Cardiac muscle cell (in vitro differentiated cells and primary cell): Measurements from ENCODE around the gene HAT1. TPM values are rescaled to one million over a fixed set of nuclear protein-coding genes. Genes with fewer than 3 reads are reported as not detected.
"Not testable (repeated sequence)": the region's sequence is repeated elsewhere in the genome, so short reads cannot be mapped to it uniquely, and the experiment has no call there.

ENCODE experiments used
- DNase-seq, 2 donors: peaks; one replicate each; pipeline versions ENCODE4 v3.0.0 to v3.0.0-alpha.2; 2010 to 2017; ENCODE audit warnings: low read depth in 1 of 2, low spot score in 1 of 2
- H3K27ac ChIP-seq: fragments of 200-600 bp; sonication (generic); 2 replicates; pipeline ENCODE4 v1.5.1; 2016
- H3K27me3 ChIP-seq: fragments of 200-600 bp; sonication (generic); 2 replicates; pipeline ENCODE4 v1.6.0; 2016; ENCODE audit warnings: control low read depth
- H3K36me3 ChIP-seq: fragments of 200-600 bp; sonication (generic); 2 replicates; pipeline ENCODE4 v1.5.1; 2016; ENCODE audit warnings: control low read depth
- H3K4me1 ChIP-seq: fragments of 200-600 bp; sonication (generic); 2 replicates; pipeline ENCODE4 v1.8.1; 2017; ENCODE audit warnings: low read depth, mild to moderate bottlenecking, mixed run types
- H3K4me3 ChIP-seq: fragments of 200-600 bp; sonication (generic); 2 replicates; pipeline ENCODE4 v1.5.1; 2016; ENCODE audit warnings: mild to moderate bottlenecking
- H3K9me3 ChIP-seq: fragments of 200-600 bp; sonication (generic); 2 replicates; pipeline ENCODE4 v1.5.1; 2017; ENCODE audit warnings: low read depth, mild to moderate bottlenecking, control low read depth
- CTCF ChIP-seq: IDR thresholded peaks from 2 replicates; pipeline ENCODE4 v1.5.1; 2012; ENCODE audit warnings: low read depth, mild to moderate bottlenecking, low read length
- polyA plus RNA-seq: library from polyadenylated mRNA; unstranded; fragments of >200 nt; fragmentation: Nextera tagmentation; extraction: Ambion mirVana; gene quantifications from 2 replicates; pipeline ENCODE4 v1.2.1, GENCODE V29; 2016
- total RNA-seq: library from RNA; depleted of rRNA; stranded (reverse); fragments of >200 nt; gene quantifications from 2 replicates; pipeline ENCODE4 v1.2.3, GENCODE V29; 2016

HAT1 gene
- total and polyA plus RNA-seq, 2 experiments from 2014 or later, result 30.7 to 84.0 TPM

GRCh38 chr2:171893196-171893823 lies 29.0 kb upstream of the HAT1 start:
- no peak for TF ChIP-seq CTCF
- Histone ChIP-seq H3K9me3 (no peaks in the 10 kb centered on the region), H3K27me3 (no peaks in the 10 kb centered on the region), H3K27ac (peak overlapping the region; percentile 5), H3K36me3 (peaks cover 5% of the 10 kb centered on the region), H3K4me1 (peaks cover 6% of the 10 kb centered on the region), H3K4me3 (peak overlapping the region; percentile 71)
- DNase-seq, result no peak

- no peaks in the 10 kb centered on the region for H3K9me3 ChIP-seq
- H3K36me3 ChIP-seq, result peaks cover 5% of the 10 kb centered on the region
- peak; percentile 88 to 95 for DNase-seq
- peak within 1 kb of the TSS; percentile 71 for H3K4me3 ChIP-seq
- TF ChIP-seq CTCF, result no peak
- H3K4me1 ChIP-seq, result peaks cover 6% of the 10 kb centered on the region
- no peaks in the 10 kb centered on the region for H3K27me3 ChIP-seq
- H3K27ac ChIP-seq, result peak within 1 kb of the TSS; percentile 46
These were observed 28.2 kb upstream of the HAT1 start, which contains the start of gene SLC25A12 for GRCh38 chr2:171893824-171894611. TSS of gene SLC25A12 (minus strand) at chr2:171894244. CDS start at chr2:171894214, 30 bp downstream.

GRCh38 chr2:171894612-171894947 lies 27.7 kb upstream of the HAT1 start:
- peak overlapping the region; percentile 46 for H3K27ac ChIP-seq
- peaks cover 5% of the 10 kb centered on the region for H3K36me3 ChIP-seq
- no peak for TF ChIP-seq CTCF
- DNase-seq, result no peak
- no peaks in the 10 kb centered on the region for H3K27me3 ChIP-seq
- no peaks in the 10 kb centered on the region for H3K9me3 ChIP-seq
- peak overlapping the region; percentile 71 for H3K4me3 ChIP-seq
- H3K4me1 ChIP-seq, result peaks cover 6% of the 10 kb centered on the region

- no peak overlapping the region for H3K4me3 ChIP-seq
- peaks cover 6% of the 10 kb centered on the region for H3K4me1 ChIP-seq
- peak in 1 of 2 donors; percentile 26 for DNase-seq
- H3K36me3 ChIP-seq, result no peaks in the 10 kb centered on the region
- no peak overlapping the region for H3K27ac ChIP-seq
- TF ChIP-seq CTCF, result no peak
- H3K9me3 ChIP-seq, result no peaks in the 10 kb centered on the region
- H3K27me3 ChIP-seq, result no peaks in the 10 kb centered on the region
These were observed 26.5 kb upstream of the HAT1 start for GRCh38 chr2:171895786-171896185.

GRCh38 chr2:171899623-171900282 lies 22.5 kb upstream of the HAT1 start:
- not testable (repeated sequence) for DNase-seq, H3K4me1 ChIP-seq, H3K27ac ChIP-seq, H3K36me3 ChIP-seq, H3K27me3 ChIP-seq, H3K4me3 ChIP-seq, H3K9me3 ChIP-seq
